UCSD-AML1 (cell line): Measurements from ENCODE around the gene ITSN1.

Source experiments
- DNase-seq: peaks from one replicate; lab custom pipeline; 2025; ENCODE audit not compliant: unreplicated experiment; lab: John Stamatoyannopoulos, UW

The ITSN1 gene

DNA sequence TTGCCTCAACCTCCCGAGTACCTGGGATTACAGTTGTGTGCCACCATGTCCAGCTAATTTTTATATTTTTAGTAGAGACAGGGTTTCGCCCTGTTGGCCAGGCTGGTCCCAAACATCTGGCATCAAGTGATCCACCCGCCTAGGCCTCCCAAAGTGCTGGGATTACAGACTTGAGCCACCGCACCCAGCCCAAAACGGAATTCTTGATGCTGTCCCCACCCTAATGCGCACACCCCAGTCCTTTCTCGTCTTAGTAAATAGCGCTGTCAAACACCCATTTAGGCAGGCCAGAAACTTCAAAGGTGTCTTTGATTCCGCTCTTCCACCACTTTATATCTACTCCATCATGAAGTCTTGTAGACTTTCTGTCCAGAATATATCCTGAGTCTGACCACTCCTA, 35.1 kb downstream of the ITSN1 start:
- no peak for DNase-seq

GRCh38 chr21:33680870-33681269, 38.6 kb downstream of the ITSN1 start:
- no peak for DNase-seq

DNA sequence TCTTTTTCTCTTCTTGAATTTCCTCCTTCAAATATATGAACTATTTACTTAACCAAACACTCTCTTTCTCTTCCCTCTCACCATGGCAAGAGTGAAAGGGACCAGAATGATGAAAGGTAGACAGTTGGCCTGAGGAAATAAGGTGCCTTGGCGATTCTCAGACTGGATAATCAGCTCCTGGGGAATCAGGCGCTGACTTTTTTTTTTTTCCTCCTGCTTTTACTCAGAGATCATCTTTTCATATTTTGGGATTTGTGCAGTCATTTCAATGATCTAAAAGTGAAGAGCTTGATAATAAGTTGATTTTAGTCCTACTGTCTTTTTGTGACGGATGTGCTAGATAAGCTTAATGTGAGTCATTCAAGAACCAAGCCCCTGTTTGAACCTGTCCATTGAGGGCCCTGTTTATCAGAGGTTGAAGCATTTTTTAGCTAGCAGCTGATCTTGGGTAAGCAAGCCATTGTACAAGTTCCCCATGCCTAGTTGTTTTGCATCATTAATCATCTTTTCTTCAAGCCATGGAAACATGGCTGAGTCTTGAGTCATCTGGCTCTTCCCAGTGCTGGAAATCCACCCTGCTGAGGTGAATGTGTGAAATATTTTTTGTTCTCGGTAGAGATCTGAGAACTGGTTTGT, 40.8 kb downstream of the ITSN1 start:
- DNase-seq, result no peak

- no peak for DNase-seq
Measured at GRCh38 chr21:33684068-33684467, 41.8 kb downstream of the ITSN1 start.

- no peak for DNase-seq
Measured at GRCh38 chr21:33684923-33685560, 42.7 kb downstream of the ITSN1 start.

DNA sequence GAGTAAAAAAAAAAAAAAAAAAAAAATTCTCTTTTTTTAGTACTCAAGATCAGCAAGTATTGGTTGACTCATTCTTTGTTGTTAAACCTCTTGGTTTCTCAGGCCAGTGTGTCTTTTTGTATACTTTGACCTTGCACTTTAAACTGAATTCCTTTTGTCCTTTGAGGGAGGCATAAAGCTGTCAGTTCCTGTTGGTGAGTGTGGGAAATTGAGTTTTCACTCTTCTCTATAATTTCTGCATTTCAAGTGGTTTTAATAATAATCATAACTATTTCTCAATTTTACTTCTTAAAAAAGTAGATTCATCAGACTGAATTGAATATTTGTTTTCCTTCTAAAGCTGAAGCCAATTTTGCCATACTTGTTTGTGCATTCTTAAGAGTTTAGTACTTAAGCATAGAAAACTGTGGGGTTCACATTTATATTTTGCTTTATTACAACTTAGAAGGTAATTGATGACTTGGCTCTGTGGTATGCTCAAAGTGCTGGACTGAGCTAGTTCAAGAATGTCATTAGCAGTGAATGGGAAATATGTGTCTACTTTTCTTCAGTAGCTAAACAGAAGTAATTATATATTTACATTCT, 43.4 kb downstream of the ITSN1 start:
- DNase-seq, result no peak

- DNase-seq, result no peak
Measured at GRCh38 chr21:33686386-33686785, 44.1 kb downstream of the ITSN1 start.

DNA sequence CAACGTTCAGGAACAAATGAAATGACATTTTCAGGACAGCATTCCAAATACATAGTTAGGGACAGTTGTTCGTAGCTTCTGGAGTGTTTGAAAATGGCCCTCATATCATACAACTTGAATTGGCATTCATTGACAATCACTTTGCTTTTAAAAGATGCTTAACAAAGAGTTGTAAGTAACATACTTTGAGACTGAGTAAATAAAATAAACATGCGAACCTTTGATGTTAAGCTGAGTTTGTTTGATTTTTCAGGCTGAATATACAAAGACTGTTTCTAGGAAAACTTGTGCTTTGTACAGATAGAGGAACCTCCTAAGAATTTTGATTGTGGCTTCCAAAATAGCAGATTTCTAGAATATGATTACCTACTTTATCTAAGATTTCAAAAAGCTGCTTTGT, 45.3 kb downstream of the ITSN1 start:
- DNase-seq, result no peak

DNA sequence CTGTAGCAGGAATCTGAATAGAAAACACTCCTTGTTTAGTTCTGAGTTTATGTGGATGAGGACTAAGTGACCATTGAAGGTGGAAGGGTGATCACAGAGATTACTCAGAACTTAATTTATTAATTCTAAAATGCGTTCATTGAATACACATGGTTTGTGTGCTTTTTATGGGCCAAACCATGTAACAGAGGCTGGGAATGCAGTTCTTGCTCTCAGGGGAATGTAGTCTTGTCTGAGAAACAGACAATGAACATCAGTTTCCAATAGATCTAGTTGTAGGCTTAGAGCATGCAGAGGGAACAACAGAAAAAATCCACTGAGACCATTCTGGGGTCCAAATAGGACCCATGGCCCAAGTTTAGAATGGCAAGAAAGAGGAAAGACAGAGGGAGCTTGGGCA, 46.1 kb downstream of the ITSN1 start:
- DNase-seq, result no peak

- DNase-seq, result no peak
Measured at GRCh38 chr21:33690874-33691273, 48.6 kb downstream of the ITSN1 start.

- DNase-seq, result no peak
Measured at GRCh38 chr21:33691945-33692603, 49.8 kb downstream of the ITSN1 start.

GRCh38 chr21:33695813-33696212, 53.5 kb downstream of the ITSN1 start:
- DNase-seq, result no peak

GRCh38 chr21:33696465-33696864, 54.2 kb downstream of the ITSN1 start:
- DNase-seq, result no peak

- no peak for DNase-seq
Measured at GRCh38 chr21:33698087-33698860, 56.0 kb downstream of the ITSN1 start.

- no peak for DNase-seq
Measured at GRCh38 chr21:33699277-33699676, 57.0 kb downstream of the ITSN1 start.

GRCh38 chr21:33700491-33700890, 58.2 kb downstream of the ITSN1 start:
- DNase-seq, result no peak

- DNase-seq, result no peak
Measured at GRCh38 chr21:33703750-33704606, 61.7 kb downstream of the ITSN1 start.

DNA sequence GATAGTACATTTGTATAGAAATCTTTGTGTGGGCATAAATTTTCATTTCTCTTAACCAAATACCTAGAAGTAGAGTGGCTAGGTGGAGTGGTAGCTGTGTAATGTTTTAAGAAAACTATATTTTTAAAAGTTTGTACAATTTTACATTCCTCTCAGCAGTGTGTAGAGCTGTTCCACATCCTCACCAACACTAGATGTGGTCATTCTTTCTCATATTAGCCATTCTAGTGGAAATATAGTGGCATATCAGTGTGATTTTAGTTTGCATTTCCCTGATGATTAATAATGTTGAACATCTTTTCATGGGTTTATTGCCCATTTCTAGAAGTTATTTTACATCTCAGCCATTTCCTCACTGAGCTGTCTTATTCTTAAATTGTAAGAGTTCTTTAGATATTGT, 65.5 kb downstream of the ITSN1 start:
- DNase-seq, result no peak

DNA sequence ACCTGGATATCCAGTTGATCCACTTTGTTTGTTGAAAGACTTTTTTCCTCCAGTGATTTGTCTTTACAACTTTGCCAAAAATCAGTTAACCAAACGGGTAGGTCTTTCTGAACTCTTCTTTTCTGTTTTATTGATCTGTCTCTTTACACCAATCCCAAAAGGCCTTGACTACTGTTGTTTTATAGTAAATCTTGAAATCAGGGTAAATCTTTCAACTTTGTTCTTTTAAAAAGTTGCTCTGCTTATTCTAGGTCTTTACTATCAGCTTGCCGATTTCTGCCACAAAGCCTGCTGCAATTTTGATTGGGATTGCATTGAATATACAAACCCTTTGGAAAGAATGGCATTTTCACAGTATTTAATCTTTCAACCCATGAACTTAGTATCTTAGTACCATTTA, 66.6 kb downstream of the ITSN1 start:
- DNase-seq, result no peak

- DNase-seq, result no peak
Measured at GRCh38 chr21:33712022-33712803, 69.9 kb downstream of the ITSN1 start.
